Right renal pelvis (tissue), 4 donors: ENCODE measurements around the gene TXNDC16. TPM values are rescaled to one million over a fixed set of nuclear protein-coding genes. Genes with fewer than 3 reads are reported as not detected.
"Not testable (repeated sequence)": the region's sequence is repeated elsewhere in the genome, so short reads cannot be mapped to it uniquely, and the experiment has no call there.

Experiments
- DNase-seq, 4 donors: peaks; one replicate each; pipeline ENCODE4 v3.0.0-alpha.2; 2013; ENCODE audit warnings: low read depth in 4 of 4, low spot score in 3 of 4, missing footprints in 1 of 4
- polyA plus RNA-seq, 4 donors: library from polyadenylated mRNA; unstranded; fragments of 120-200 nt; gene quantifications; one replicate each; pipeline ENCODE4 v1.2.1, GENCODE V29; 2013; ENCODE audit not compliant: insufficient read length in 4 of 4

Gene TXNDC16
- polyA plus RNA-seq, 4 donors = 22.0 to 25.1 (median 23.3) TPM

GRCh38 chr14:52545584-52546317, 6.6 kb downstream of the TXNDC16 start:
- no peak for DNase-seq

GRCh38 chr14:52538623-52539022, 13.7 kb downstream of the TXNDC16 start:
- DNase-seq = no peak

GRCh38 chr14:52536269-52536668, 16.0 kb downstream of the TXNDC16 start:
- DNase-seq = no peak

- DNase-seq = no peak
Observed at GRCh38 chr14:52531481-52531880, 20.8 kb downstream of the TXNDC16 start.

- no peak for DNase-seq
Observed at GRCh38 chr14:52527052-52527451, 25.3 kb downstream of the TXNDC16 start.

- no peak for DNase-seq
Observed at GRCh38 chr14:52522581-52523345, 29.5 kb downstream of the TXNDC16 start.

GRCh38 chr14:52522033-52522432, 30.3 kb downstream of the TXNDC16 start:
- no peak for DNase-seq

GRCh38 chr14:52514046-52514811, 38.1 kb downstream of the TXNDC16 start:
- DNase-seq = no peak

GRCh38 chr14:52513249-52513648, 39.1 kb downstream of the TXNDC16 start:
- DNase-seq = no peak

- no peak for DNase-seq
Observed at GRCh38 chr14:52494444-52494843, 57.9 kb downstream of the TXNDC16 start.

- DNase-seq = no peak
Observed at GRCh38 chr14:52485350-52485960, 66.8 kb downstream of the TXNDC16 start.

- DNase-seq = no peak
Observed at GRCh38 chr14:52481864-52482263, 70.4 kb downstream of the TXNDC16 start.

GRCh38 chr14:52473557-52473956, 78.7 kb downstream of the TXNDC16 start:
- peak; percentile 12 to 28 (median 24) for DNase-seq

GRCh38 chr14:52472728-52473127, 79.6 kb downstream of the TXNDC16 start:
- no peak for DNase-seq

GRCh38 chr14:52472251-52472650, 80.1 kb downstream of the TXNDC16 start:
- not testable (repeated sequence) for DNase-seq

- no peak for DNase-seq
Observed at GRCh38 chr14:52467515-52468266, 84.6 kb downstream of the TXNDC16 start.

- no peak for DNase-seq
Observed at GRCh38 chr14:52464175-52464574, 88.1 kb downstream of the TXNDC16 start.

- DNase-seq = no peak
Observed at GRCh38 chr14:52463375-52463774, 88.9 kb downstream of the TXNDC16 start.

GRCh38 chr14:52461721-52462120, 90.6 kb downstream of the TXNDC16 start:
- DNase-seq = no peak

GRCh38 chr14:52458721-52459085, 93.6 kb downstream of the TXNDC16 start:
- no peak for DNase-seq
